Chondrocyte (in vitro differentiated cells): ENCODE measurements around the gene PLD1. TPM values are rescaled to one million over a fixed set of nuclear protein-coding genes. Genes with fewer than 3 reads are reported as not detected.

Source experiments
- DNase-seq: peaks from one replicate; pipeline ENCODE4 v3.0.0; 2021; ENCODE audit warnings: mixed read lengths, low spot score
- H3K27ac Mint-ChIP-seq: one replicate; pipeline ENCODE4 v1.8.0; 2021; ENCODE audit warnings: mild to moderate bottlenecking, moderate library complexity, mixed read lengths; ENCODE audit not compliant: unreplicated experiment
- H3K27me3 Mint-ChIP-seq: 2 replicates; pipeline ENCODE4 v1.8.0; 2021; ENCODE audit warnings: low read depth, mixed read lengths
- H3K36me3 Mint-ChIP-seq: 2 replicates; pipeline ENCODE4 v1.8.0; 2021; ENCODE audit warnings: low read depth, mixed read lengths
- H3K4me1 Mint-ChIP-seq: 2 replicates; pipeline ENCODE4 v1.8.0; 2021; ENCODE audit warnings: low read depth, mild to moderate bottlenecking, mixed read lengths
- H3K4me3 Mint-ChIP-seq: one replicate; pipeline ENCODE4 v1.8.0; 2021; ENCODE audit warnings: mild to moderate bottlenecking, moderate library complexity, mixed read lengths; ENCODE audit not compliant: unreplicated experiment
- H3K9me3 Mint-ChIP-seq: 2 replicates; pipeline ENCODE4 v1.8.0; 2021; ENCODE audit warnings: low read depth, mixed read lengths
- CTCF ChIP-seq: fragments of 200-600 bp; sonication (generic); IDR thresholded peaks from 2 replicates; pipeline ENCODE4 v1.5.0; 2021; ENCODE audit warnings: antibody characterized with exemption, mild to moderate bottlenecking, moderate library complexity
- total RNA-seq: library from RNA; stranded (reverse); gene quantifications from 3 replicates; pipeline ENCODE4 v1.2.1, GENCODE V29; 2021

The PLD1 gene
- total RNA-seq, 1 donor from 2014 or later, result 17.0 TPM

DNA sequence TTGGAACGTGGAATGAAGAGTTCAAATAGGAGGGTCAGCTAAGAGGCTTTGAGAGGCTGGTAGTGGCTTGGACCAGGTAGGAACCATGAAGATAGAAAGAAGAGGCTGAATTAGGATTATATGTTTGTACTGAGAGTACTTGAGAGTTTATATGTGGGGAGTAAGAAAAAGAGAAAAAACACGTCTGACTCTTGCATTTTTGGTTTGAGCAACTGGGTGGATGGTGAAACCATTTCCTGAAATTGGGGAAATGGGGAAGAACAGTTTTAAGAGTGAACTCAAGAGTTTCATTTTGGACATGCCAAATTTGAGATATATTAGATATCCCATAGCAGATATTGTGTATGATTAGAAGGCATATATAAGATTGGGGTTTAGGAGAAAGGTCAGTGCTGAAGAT, 257.2 kb downstream of the PLD1 start:
- Mint-ChIP-seq H3K27ac (no peak overlapping the region), H3K9me3 (peaks cover 5% of the 10 kb centered on the region), H3K27me3 (no peaks in the 10 kb centered on the region), H3K4me3 (no peak overlapping the region), H3K4me1 (peaks cover 10% of the 10 kb centered on the region), H3K36me3 (no peaks in the 10 kb centered on the region)
- no peak for TF ChIP-seq CTCF
- no peak for DNase-seq

GRCh38 chr3:171552531-171552930, 257.8 kb downstream of the PLD1 start:
- no peaks in the 10 kb centered on the region for H3K36me3 Mint-ChIP-seq
- H3K4me1 Mint-ChIP-seq, result peaks cover 10% of the 10 kb centered on the region
- H3K27me3 Mint-ChIP-seq, result no peaks in the 10 kb centered on the region
- H3K27ac Mint-ChIP-seq, result no peak overlapping the region
- TF ChIP-seq CTCF, result no peak
- H3K9me3 Mint-ChIP-seq, result peaks cover 5% of the 10 kb centered on the region
- no peak overlapping the region for H3K4me3 Mint-ChIP-seq
- DNase-seq, result no peak

DNA sequence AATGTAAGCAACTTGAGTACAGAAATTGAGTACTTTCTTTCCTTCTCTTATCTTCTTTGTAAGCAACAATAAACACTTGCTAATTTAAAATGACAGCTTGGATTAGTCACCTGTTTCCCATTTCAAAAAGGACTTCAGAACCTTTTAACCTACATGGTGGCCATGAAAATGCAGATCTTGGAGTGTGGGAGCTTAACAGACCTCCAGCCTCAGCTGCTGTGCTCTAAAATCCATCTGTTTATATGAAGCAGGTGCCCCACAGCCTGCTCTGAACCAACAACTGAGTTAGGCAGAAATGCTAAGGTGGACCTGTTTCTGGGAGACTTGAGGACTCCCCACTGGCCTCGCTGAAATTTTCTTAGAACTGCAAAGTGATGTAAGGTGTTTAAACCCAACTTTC, 259.0 kb downstream of the PLD1 start:
- H3K4me1 Mint-ChIP-seq, result peaks cover 10% of the 10 kb centered on the region

More for the DNA sequence above, 259.0 kb downstream of the PLD1 start:
- peaks cover 5% of the 10 kb centered on the region for H3K9me3 Mint-ChIP-seq
- H3K27ac Mint-ChIP-seq, result no peak overlapping the region
- no peaks in the 10 kb centered on the region for H3K27me3 Mint-ChIP-seq
- no peak overlapping the region for H3K4me3 Mint-ChIP-seq
- TF ChIP-seq CTCF, result no peak
- no peak for DNase-seq
- H3K36me3 Mint-ChIP-seq, result no peaks in the 10 kb centered on the region

Other genes starting within 250 kb of the PLD1 start
- gene TMEM212, start 32.9 kb upstream of the PLD1 start, total RNA-seq, result not detected in 3 replicates
- 290 to 304 TPM (median 293 TPM) in 3 replicates for gene FNDC3B, start 229.1 kb upstream of the PLD1 start, total RNA-seq